B cell (primary cell): ENCODE results near the gene SP140. TPM values are rescaled to one million over a fixed set of nuclear protein-coding genes. Genes with fewer than 3 reads are reported as not detected.

Source experiments
- ATAC-seq: fragments of 200-7000 bp; cut with Tn5 transposase; one replicate; pipeline ENCODE4 v1.10.0; 2021; ENCODE audit warnings: low read depth, mild to moderate bottlenecking, moderate number of reproducible peaks, moderate library complexity
- CTCF ChIA-PET: fragments of 350-600 bp; sonication (Branson Sonifier 250); formaldehyde crosslinking; loops from one replicate; lab custom pipeline; 2021; ENCODE audit warnings: antibody characterized with exemption, inconsistent platforms; lab: Charles Lee
- POLR2A ChIA-PET: fragments of 350-600 bp; sonication (Branson Sonifier 250); formaldehyde crosslinking; loops from one replicate; lab custom pipeline; 2021; ENCODE audit warnings: antibody characterized with exemption; lab: Charles Lee
- DNase-seq: peaks from one replicate; pipeline ENCODE4 v3.0.0; 2013
- H2AFZ ChIP-seq: 2 replicates; pipeline ENCODE4 v1.6.1; 2012; ENCODE audit warnings: mild to moderate bottlenecking, low read depth, low read length; ENCODE audit not compliant: insufficient read depth, poor library complexity, severe bottlenecking
- H3K27ac ChIP-seq, 2 donors: 1 replicate in 1 of 2; 2 replicates in 1 of 2; pipeline ENCODE4 v1.5.1; 2012 to 2013; ENCODE audit warnings: low read length in 2 of 2, mild to moderate bottlenecking in 2 of 2, moderate library complexity in 1 of 2
- H3K27me3 ChIP-seq, 4 experiments: fragments of 200-600 bp in 1 of 4; sonication (generic) in 1 of 4; replicated peaks in 1 of 4; 1 replicate in 2 of 4; 2 replicates in 2 of 4; pipeline versions ENCODE4 v1.6.1 to v1.7.0; 2013 to 2016; ENCODE audit warnings: low read length in 3 of 4, mild to moderate bottlenecking in 2 of 4, mixed read lengths in 1 of 4, moderate library complexity in 1 of 4; ENCODE audit not compliant: insufficient read depth in 4 of 4, control insufficient read depth in 3 of 4; ENCODE audit errors: control extremely low read depth in 1 of 4
- H3K36me3 ChIP-seq, 2 experiments: replicated peaks in 1 of 2; 1 replicate in 1 of 2; 2 replicates in 1 of 2; pipeline versions ENCODE4 v1.6.1 to v1.7.1; 2013; ENCODE audit warnings: low read length in 1 of 2; ENCODE audit not compliant: insufficient read depth in 2 of 2, control insufficient read depth in 1 of 2; ENCODE audit errors: control extremely low read depth in 1 of 2, extremely low read depth in 1 of 2
- H3K4me1 ChIP-seq, 2 donors: fragments of 200-600 bp in 1 of 2; sonication (generic) in 1 of 2; 1 replicate in 1 of 2; 2 replicates in 1 of 2; pipeline versions ENCODE4 v1.5.1 to v1.6.1; 2013 to 2017; ENCODE audit warnings: low read length in 2 of 2; ENCODE audit not compliant: control insufficient read depth in 2 of 2, insufficient read depth in 2 of 2
- H3K4me2 ChIP-seq: replicated peaks from 2 replicates; pipeline ENCODE3; 2012; ENCODE audit warnings: mild to moderate bottlenecking, low read depth, low read length; ENCODE audit not compliant: poor library complexity, severe bottlenecking
- H3K4me3 ChIP-seq, 5 experiments: fragments of 200-600 bp in 1 of 5; sonication (generic) in 1 of 5; 1 replicate in 3 of 5; 2 replicates in 2 of 5; pipeline versions ENCODE4 v1.5.1 to v1.7.0; 2011 to 2016; ENCODE audit warnings: low read length in 4 of 5, mild to moderate bottlenecking in 4 of 5, low read depth in 2 of 5, control low read depth in 1 of 5, moderate library complexity in 1 of 5; ENCODE audit not compliant: insufficient read depth in 1 of 5; ENCODE audit errors: control extremely low read depth in 1 of 5, extremely low read depth in 1 of 5
- H3K79me2 ChIP-seq: fragments of 200-600 bp; sonication (generic); one replicate; pipeline ENCODE4 v1.6.0; 2016; ENCODE audit warnings: low read length; ENCODE audit not compliant: control insufficient read depth, insufficient read depth
- H3K9ac ChIP-seq: fragments of 200-600 bp; sonication (generic); 2 replicates; pipeline ENCODE4 v1.6.1; 2017; ENCODE audit warnings: mild to moderate bottlenecking, low read length, moderate library complexity
- H3K9me3 ChIP-seq, 3 donors: one replicate each; pipeline versions ENCODE4 v1.6.1 to v1.7.1; 2013; ENCODE audit warnings: low read length in 2 of 3; ENCODE audit not compliant: control insufficient read depth in 2 of 3, insufficient read depth in 1 of 3; ENCODE audit errors: control extremely low read depth in 1 of 3
- H4K20me1 ChIP-seq: 2 replicates; pipeline ENCODE4 v1.6.0; 2012; ENCODE audit warnings: mild to moderate bottlenecking, low read length; ENCODE audit not compliant: insufficient read depth, control insufficient read depth, poor library complexity, severe bottlenecking
- H3K27ac Mint-ChIP-seq: one replicate; pipeline ENCODE4 v1.8.0; 2021; ENCODE audit warnings: mixed read lengths
- H3K27me3 Mint-ChIP-seq: one replicate; pipeline ENCODE4 v1.8.0; 2021; ENCODE audit warnings: mixed read lengths
- H3K4me1 Mint-ChIP-seq: one replicate; pipeline ENCODE4 v1.8.0; 2021; ENCODE audit warnings: mixed read lengths
- H3K4me3 Mint-ChIP-seq: one replicate; pipeline ENCODE4 v1.8.0; 2021; ENCODE audit warnings: mixed read lengths
- H3K9me3 Mint-ChIP-seq: one replicate; pipeline ENCODE4 v1.8.0; 2022; ENCODE audit warnings: mixed read lengths; ENCODE audit not compliant: insufficient read depth
- CTCF ChIP-seq: fragments of 200-600 bp; IDR thresholded peaks from one replicate; pipeline ENCODE4 v1.8.0; 2022; ENCODE audit warnings: antibody characterized with exemption, mild to moderate bottlenecking
- EZH2 ChIP-seq: IDR thresholded peaks from 2 replicates; pipeline ENCODE4 v1.6.1; 2012; ENCODE audit warnings: borderline replicate concordance, low read depth, mild to moderate bottlenecking, moderate library complexity, low read length; ENCODE audit not compliant: insufficient read depth, poor library complexity, severe bottlenecking
- WGBS: methylation state at CpG from one replicate; pipeline ENCODE4 v1.1.5; 2013; ENCODE audit warnings: missing lambda C conversion rate; ENCODE audit not compliant: insufficient coverage; 5-methylcytosine and 5-hydroxymethylcytosine counted together
- intact Hi-C: fragments of 100-400 bp; cut with micrococcal nuclease; formaldehyde crosslinking; loops from one replicate; pipeline ENCODE4 v1.10.0; 2022
- polyA plus RNA-seq: library from polyadenylated mRNA; depleted of rRNA; stranded (reverse); fragments of >200 nt; gene quantifications from 2 replicates; pipeline ENCODE4 v1.2.3, GENCODE V29; 2012
- total RNA-seq, 2 donors: library from RNA; stranded (reverse); fragments of 120-200 nt in 1 of 2; gene quantifications; 1 replicate in 1 of 2; 2 replicates in 1 of 2; pipeline versions ENCODE4 v1.2.3 to v1.2.4, GENCODE V29; 2013 to 2022

The SP140 gene
- total and polyA plus RNA-seq, 2 donors (not counting 1 experiment from before 2014, with no cell fraction given), result 78.7 to 411 TPM

- Mint-ChIP-seq H3K27me3 (no peaks in the 10 kb centered on the region), H3K4me1 (peaks cover 46% of the 10 kb centered on the region), H3K4me3 (peak overlapping the region; percentile 13), H3K9me3 (peaks cover 15% of the 10 kb centered on the region), H3K27ac (no peak overlapping the region)
- 80% methylated on average over 1 of the region's 1 CpG for WGBS
- CTCF ChIA-PET, result no interaction called here
- DNase-seq (no peak), ATAC-seq (no peak)
- Histone ChIP-seq H3K9ac (no peak overlapping the region), H3K27ac (no peak overlapping the region), H3K4me1 (peaks cover 14 to 17% of the 10 kb centered on the region in 2 donors), H3K36me3 (peaks cover 9 to 46% of the 10 kb centered on the region in 2 experiments), H2AFZ (no peak overlapping the region), H3K4me2 (no peak overlapping the region), H4K20me1 (peaks cover 22% of the 10 kb centered on the region), H3K4me3 (no peak overlapping the region), H3K9me3 (peaks cover 9 to 19% (median 10%) of the 10 kb centered on the region in 3 donors), H3K27me3 (no peaks in the 10 kb centered on the region), H3K79me2 (peaks cover 63% of the 10 kb centered on the region)
- intact Hi-C loops, result no loop called here
- POLR2A ChIA-PET, result no interaction called here
- TF ChIP-seq EZH2 (no peak), CTCF (no peak)
Measured at GRCh38 chr2:230343747-230344146, 118.2 kb downstream of the SP140 start.

GRCh38 chr2:230346465-230346864, 120.9 kb downstream of the SP140 start:
- Histone ChIP-seq H3K79me2 (peaks cover 87% of the 10 kb centered on the region), H3K27me3 (no peaks in the 10 kb centered on the region), H2AFZ (no peak overlapping the region), H3K36me3 (peaks cover 9 to 46% of the 10 kb centered on the region in 2 experiments), H3K4me1 (peaks cover 14 to 20% of the 10 kb centered on the region in 2 donors), H3K27ac (no peak overlapping the region), H3K4me2 (no peak overlapping the region), H4K20me1 (peaks cover 29% of the 10 kb centered on the region), H3K9ac (no peak overlapping the region), H3K9me3 (peaks cover 9 to 19% (median 10%) of the 10 kb centered on the region in 3 donors), H3K4me3 (no peak overlapping the region)
- Mint-ChIP-seq H3K4me3 (peak overlapping the region; percentile 9), H3K27ac (peak overlapping the region; percentile 47), H3K9me3 (peaks cover 15% of the 10 kb centered on the region), H3K4me1 (peaks cover 61% of the 10 kb centered on the region), H3K27me3 (no peaks in the 10 kb centered on the region)
- TF ChIP-seq CTCF (no peak), EZH2 (no peak)
- CTCF ChIA-PET, result interaction anchor here (1.3 kb wide), 1 partner anchor 21 kb away, joined by 4 read pairs; no protein-coding TSS in a partner anchor
- POLR2A ChIA-PET, result no interaction called here
- WGBS, result no CpG with 5 or more reads among the region's 1 CpG
- DNase-seq (no peak), ATAC-seq (no peak)
- intact Hi-C loops, result no loop called here
